Measurements from ENCODE around the gene CIT. TPM values are rescaled to one million over a fixed set of nuclear protein-coding genes. Genes with fewer than 3 reads are reported as not detected.

Gene CIT
- total RNA-seq, 4 donors from 2014 or later: 10.3 to 75.9 (median 21.9) TPM

DNA sequence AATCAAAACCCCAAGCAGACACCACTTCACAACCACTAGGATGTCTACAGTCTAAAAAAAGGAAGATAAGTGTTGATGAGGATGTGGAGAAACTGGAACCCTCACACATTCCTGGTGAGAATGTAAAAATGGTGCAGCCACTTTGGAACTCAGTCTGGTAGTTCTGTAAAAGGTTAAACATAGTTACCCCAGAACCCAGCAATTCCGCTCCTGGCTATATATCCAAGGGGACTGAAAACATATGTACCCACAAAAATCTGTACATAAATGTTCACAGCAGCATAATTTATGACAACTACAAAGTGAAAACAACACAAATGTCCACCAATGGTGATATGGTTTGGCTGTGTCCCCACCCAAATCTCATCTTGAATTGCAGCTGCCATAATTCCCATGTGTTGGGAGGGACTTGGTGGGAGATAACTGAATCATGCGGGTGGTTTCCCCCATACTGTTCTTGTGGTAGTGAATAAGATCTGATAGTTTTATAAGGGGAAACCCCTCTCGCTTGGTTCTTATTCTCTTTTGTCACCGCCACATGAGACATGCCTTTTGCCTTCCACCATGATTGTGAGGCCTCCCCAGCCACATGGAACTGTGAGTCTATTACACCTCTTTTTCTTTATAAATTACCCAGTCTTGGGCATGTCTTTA is 162.4 kb downstream of the CIT start:
- no peaks in the 10 kb centered on the region for H3K36me3 ChIP-seq
- no peak overlapping the region for H3K27ac ChIP-seq
- H3K4me3 ChIP-seq: no peak overlapping the region
- TF ChIP-seq, protein P1, sequence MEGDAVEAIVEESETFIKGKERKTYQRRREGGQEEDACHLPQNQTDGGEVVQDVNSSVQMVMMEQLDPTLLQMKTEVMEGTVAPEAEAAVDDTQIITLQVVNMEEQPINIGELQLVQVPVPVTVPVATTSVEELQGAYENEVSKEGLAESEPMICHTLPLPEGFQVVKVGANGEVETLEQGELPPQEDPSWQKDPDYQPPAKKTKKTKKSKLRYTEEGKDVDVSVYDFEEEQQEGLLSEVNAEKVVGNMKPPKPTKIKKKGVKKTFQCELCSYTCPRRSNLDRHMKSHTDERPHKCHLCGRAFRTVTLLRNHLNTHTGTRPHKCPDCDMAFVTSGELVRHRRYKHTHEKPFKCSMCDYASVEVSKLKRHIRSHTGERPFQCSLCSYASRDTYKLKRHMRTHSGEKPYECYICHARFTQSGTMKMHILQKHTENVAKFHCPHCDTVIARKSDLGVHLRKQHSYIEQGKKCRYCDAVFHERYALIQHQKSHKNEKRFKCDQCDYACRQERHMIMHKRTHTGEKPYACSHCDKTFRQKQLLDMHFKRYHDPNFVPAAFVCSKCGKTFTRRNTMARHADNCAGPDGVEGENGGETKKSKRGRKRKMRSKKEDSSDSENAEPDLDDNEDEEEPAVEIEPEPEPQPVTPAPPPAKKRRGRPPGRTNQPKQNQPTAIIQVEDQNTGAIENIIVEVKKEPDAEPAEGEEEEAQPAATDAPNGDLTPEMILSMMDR (IDR thresholded peaks at IDR 0.05): no peak
- DNase-seq: no peak
- no peaks in the 10 kb centered on the region for H3K27me3 ChIP-seq
- no peaks in the 10 kb centered on the region for H3K9me3 ChIP-seq
- H3K4me1 ChIP-seq: peaks cover 0 to 8% (median 0%) of the 10 kb centered on the region in 4 donors

DNA sequence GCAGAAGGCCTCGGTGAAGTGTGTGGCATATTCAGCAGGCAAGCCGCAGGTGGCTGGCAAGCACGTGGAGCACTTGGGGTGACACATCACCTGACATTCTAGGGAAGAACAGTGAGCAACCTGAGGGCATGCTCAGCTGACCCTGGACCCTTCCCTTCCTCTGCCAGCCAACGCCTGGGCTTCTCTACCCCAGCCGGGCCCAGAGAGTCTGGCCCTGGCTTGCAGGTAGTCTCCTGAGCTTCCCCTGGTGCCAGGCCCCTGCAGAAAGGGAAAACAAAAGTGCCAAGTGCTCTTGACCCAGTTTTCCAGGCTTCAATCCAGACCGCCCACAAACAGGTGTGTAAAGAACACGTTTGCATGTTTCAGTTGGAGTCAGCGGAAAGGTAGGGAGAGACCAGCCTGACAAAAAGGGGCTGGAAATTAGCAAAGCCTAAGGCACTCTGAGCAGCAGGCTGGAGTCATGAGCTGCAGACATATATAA is 163.5 kb downstream of the CIT start:
- TF ChIP-seq POLR2A (IDR thresholded peaks at IDR 0.05): no peak
- TF ChIP-seq, protein P1 (IDR thresholded peaks at IDR 0.05): no peak
- Histone ChIP-seq H3K9me3 (no peaks in the 10 kb centered on the region), H3K27me3 (no peaks in the 10 kb centered on the region), H3K36me3 (no peaks in the 10 kb centered on the region), H3K4me3 (no peak overlapping the region), H3K27ac (peak overlapping the region in 1 of 4 donors; percentile 28), H3K4me1 (peaks cover 0 to 8% (median 0%) of the 10 kb centered on the region in 4 donors)
- DNase-seq: no peak

DNA sequence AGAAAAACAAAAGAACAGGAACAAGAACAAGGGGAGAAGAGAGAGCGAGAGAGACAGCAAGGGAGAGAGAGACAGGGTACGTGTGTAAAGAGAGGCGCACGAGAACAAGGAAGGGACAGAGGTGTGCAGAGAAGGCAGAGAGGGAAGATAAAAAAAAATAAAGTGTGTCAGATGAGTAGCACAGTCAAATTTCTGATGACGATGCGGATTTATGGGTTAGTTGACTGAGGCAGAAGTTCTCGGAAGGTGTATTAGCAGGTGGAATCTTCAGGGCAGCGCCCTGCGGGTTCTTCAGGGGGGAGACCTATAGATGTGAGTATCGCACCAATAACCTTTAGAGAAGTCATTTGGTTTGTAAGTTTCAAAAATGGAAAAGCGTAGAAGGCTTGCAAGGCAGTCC is 164.4 kb downstream of the CIT start:
- Histone ChIP-seq H3K27me3 (no peaks in the 10 kb centered on the region), H3K27ac (peak overlapping the region in 1 of 4 donors; percentile 28), H3K36me3 (no peaks in the 10 kb centered on the region), H3K9me3 (no peaks in the 10 kb centered on the region), H3K4me3 (no peak overlapping the region), H3K4me1 (peaks cover 0 to 8% (median 0%) of the 10 kb centered on the region in 4 donors)
- no peak for TF ChIP-seq POLR2A (IDR thresholded peaks at IDR 0.05)
- TF ChIP-seq, protein P1 (IDR thresholded peaks at IDR 0.05): no peak
- no peak for DNase-seq

DNA sequence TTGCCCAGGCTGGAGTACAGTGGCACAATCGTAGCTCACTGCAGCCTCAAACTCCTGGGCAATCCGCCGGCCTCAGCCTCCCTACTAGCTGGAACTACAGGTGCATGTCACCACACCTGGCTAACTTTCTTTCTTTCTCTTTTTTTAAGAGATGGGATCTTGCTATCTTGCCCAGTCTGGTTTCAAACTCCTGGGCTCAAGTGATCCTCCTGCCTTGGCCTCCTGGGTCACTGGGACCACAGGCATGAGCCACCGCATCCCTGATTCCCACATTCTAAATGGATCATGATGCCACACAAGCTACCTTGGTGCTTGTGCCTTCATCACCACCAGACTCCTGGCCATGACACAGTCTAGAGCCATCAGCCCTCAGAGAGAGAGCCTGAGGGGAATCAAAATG is 165.4 kb downstream of the CIT start:
- Histone ChIP-seq H3K27ac (no peak overlapping the region), H3K4me1 (peaks cover 0 to 8% (median 0%) of the 10 kb centered on the region in 4 donors), H3K4me3 (no peak overlapping the region), H3K27me3 (no peaks in the 10 kb centered on the region), H3K36me3 (no peaks in the 10 kb centered on the region), H3K9me3 (no peaks in the 10 kb centered on the region)
- no peak for TF ChIP-seq POLR2A (IDR thresholded peaks at IDR 0.05)
- TF ChIP-seq, protein P1 (IDR thresholded peaks at IDR 0.05): no peak
- DNase-seq: no peak

DNA sequence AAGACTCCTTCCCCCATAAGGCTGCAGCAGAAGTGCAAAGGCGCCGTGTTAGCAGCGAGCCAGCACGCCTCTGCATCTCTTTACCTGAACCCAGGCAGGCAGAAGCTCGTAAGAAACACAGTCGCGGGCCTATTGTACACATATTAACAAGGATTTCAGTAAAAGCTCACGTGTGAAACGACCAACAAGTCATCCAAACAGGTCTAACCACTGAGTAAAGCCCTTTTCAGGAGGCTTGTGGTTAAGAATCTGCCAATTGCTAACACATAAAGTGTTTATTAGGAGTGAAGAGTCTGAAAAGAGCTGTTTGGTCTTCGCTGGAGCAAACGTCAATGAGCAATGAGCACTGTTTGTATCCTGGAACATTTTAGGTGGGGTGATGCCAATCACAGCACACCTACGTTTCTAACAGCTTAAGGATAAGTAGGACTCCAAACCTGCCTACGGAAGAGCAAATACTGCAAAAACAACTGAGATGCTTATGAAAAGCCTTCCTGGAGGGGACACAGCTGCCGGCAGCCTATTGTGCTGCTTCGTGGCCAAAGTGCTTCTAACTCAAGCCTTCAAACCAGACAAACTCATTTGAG is 166.1 kb downstream of the CIT start:
- DNase-seq: no peak
- TF ChIP-seq, protein P1 (IDR thresholded peaks at IDR 0.05): no peak
- TF ChIP-seq POLR2A (IDR thresholded peaks at IDR 0.05): no peak
- Histone ChIP-seq H3K9me3 (no peaks in the 10 kb centered on the region), H3K27me3 (no peaks in the 10 kb centered on the region), H3K36me3 (no peaks in the 10 kb centered on the region), H3K4me3 (no peak overlapping the region), H3K27ac (no peak overlapping the region), H3K4me1 (peaks cover 0 to 3% (median 0%) of the 10 kb centered on the region in 4 donors)

Data from Peyer's patch (tissue), 4 donors.